Panc1 (cell line): ENCODE data around the gene ZBTB18. TPM values are rescaled to one million over a fixed set of nuclear protein-coding genes. Genes with fewer than 3 reads are reported as not detected.

Experiments used
- ATAC-seq: fragments of 200-7000 bp; cut with Tn5 transposase; 2 replicates; pipeline ENCODE4 v1.9.1; 2020; ENCODE audit warnings: mild to moderate bottlenecking, moderate library complexity
- Bru-seq: library from RNA; stranded (reverse); fragments of 400-500 nt; gene quantifications from one replicate; lab custom pipeline; 2021; lab: Mats Ljungman, UMichigan
- BruChase-seq, 2 experiments: library from RNA; stranded (reverse); fragments of 400-500 nt; gene quantifications; one replicate each; lab custom pipeline; 2021; lab: Mats Ljungman, UMichigan
- BruUV-seq: library from RNA; stranded (reverse); fragments of 400-500 nt; replicated peaks from 2 replicates; lab custom pipeline; 2021; lab: Mats Ljungman, UMichigan
- CTCF ChIA-PET: fragments of 300-600 bp; sonication (Branson Sonifier 250); formaldehyde crosslinking; loops from one replicate; lab custom pipeline; 2022; ENCODE audit warnings: antibody characterized with exemption; lab: Charles Lee
- POLR2A ChIA-PET: fragments of 300-600 bp; sonication (Branson Sonifier 250); formaldehyde crosslinking; loops from one replicate; lab custom pipeline; 2022; ENCODE audit warnings: antibody characterized with exemption; lab: Charles Lee
- DNase-seq: peaks from one replicate; pipeline ENCODE4 v3.0.0-alpha.2; 2010; ENCODE audit warnings: low read depth, low spot score
- H3K27ac ChIP-seq: 2 replicates; pipeline ENCODE4 v1.5.1; 2011; ENCODE audit warnings: mild to moderate bottlenecking, low read length, inconsistent platforms
- H3K27me3 ChIP-seq: fragments of 200-500 bp; sonication (Bioruptor generic); 2 replicates; pipeline ENCODE4 v1.6.0; 2014; ENCODE audit warnings: low read length, inconsistent platforms; ENCODE audit not compliant: control insufficient read depth, insufficient read depth
- H3K36me3 ChIP-seq: fragments of 200-500 bp; sonication (Bioruptor generic); 2 replicates; pipeline ENCODE4 v1.5.1; 2014; ENCODE audit warnings: inconsistent platforms, mild to moderate bottlenecking, low read length, moderate library complexity; ENCODE audit not compliant: control insufficient read depth, insufficient read depth
- H3K4me1 ChIP-seq: 2 replicates; pipeline ENCODE4 v1.5.1; 2011; ENCODE audit warnings: inconsistent platforms, mild to moderate bottlenecking, low read length, moderate library complexity; ENCODE audit not compliant: control insufficient read depth, insufficient read depth
- H3K4me3 ChIP-seq, 2 experiments: 2 replicates each; pipeline ENCODE4 v1.5.1; 2011 to 2012; ENCODE audit warnings: low read depth in 2 of 2, low read length in 2 of 2, mild to moderate bottlenecking in 2 of 2, inconsistent platforms in 1 of 2, moderate library complexity in 1 of 2
- H3K9me3 ChIP-seq: fragments of 200-500 bp; sonication (Bioruptor generic); 2 replicates; pipeline ENCODE4 v1.5.1; 2014; ENCODE audit warnings: low read depth, mild to moderate bottlenecking, inconsistent platforms, low read length, moderate library complexity; ENCODE audit not compliant: control insufficient read depth, insufficient read depth
- CTCF ChIP-seq: fragments of 450-650 bp; IDR thresholded peaks from 2 replicates; pipeline ENCODE4 v1.5.1; 2017; ENCODE audit warnings: mild to moderate bottlenecking
- POLR2AphosphoS5 ChIP-seq: IDR thresholded peaks from 2 replicates; pipeline ENCODE4 v1.6.1; 2012; ENCODE audit warnings: mild to moderate bottlenecking, low read depth, low read length, moderate library complexity
- REST ChIP-seq, 2 experiments: IDR thresholded peaks; 2 replicates each; pipeline ENCODE4 v1.6.1; 2011 to 2012; ENCODE audit warnings: low read depth in 2 of 2, control low read depth in 1 of 2, low read length in 1 of 2, mild to moderate bottlenecking in 1 of 2, moderate library complexity in 1 of 2; ENCODE audit not compliant: insufficient read depth in 1 of 2
- SIN3A ChIP-seq: IDR thresholded peaks from 2 replicates; pipeline ENCODE4 v1.6.1; 2012; ENCODE audit warnings: low read depth, mild to moderate bottlenecking, low read length, moderate library complexity, borderline replicate concordance; ENCODE audit not compliant: insufficient read depth
- TCF7L2 ChIP-seq: IDR thresholded peaks from 2 replicates; pipeline ENCODE4 v1.6.1; 2011; ENCODE audit warnings: mild to moderate bottlenecking, low read depth, low read length, inconsistent platforms
- in situ Hi-C: cut with HindIII; loops from 2 replicates; pipeline ENCODE4 v1.10.0; 2016; ENCODE audit warnings: low sequenced_read_pairs, low pct_unique_long_range_greater_than_20kb
- intact Hi-C: fragments of 100-400 bp; cut with micrococcal nuclease; formaldehyde crosslinking; loops from one replicate; pipeline ENCODE4 v1.10.0; 2022; ENCODE audit not compliant: unreplicated experiment
- long read RNA-seq: library from polyadenylated mRNA; unstranded; transcript quantifications from one replicate; pipeline ENCODE4 v2.0.0, GENCODE V29; 2021; ENCODE audit not compliant: unreplicated experiment
- polyA plus RNA-seq: library from polyadenylated mRNA; unstranded; fragments of >200 nt; gene quantifications from one replicate; pipeline ENCODE4 v1.2.1, GENCODE V29; 2012; ENCODE audit warnings: missing spikeins; ENCODE audit not compliant: insufficient read length
- total RNA-seq: library from RNA; stranded (reverse); gene quantifications from one replicate; pipeline ENCODE4 v1.2.1, GENCODE V29; 2021; ENCODE audit not compliant: unreplicated experiment

The ZBTB18 gene
- total RNA-seq (9.9 TPM), Bru-seq, nascent RNA (percentile 61 among the genes with signal in this experiment), BruChase-seq, experiment 1, labeled RNA remaining after a 2-hour chase (percentile 90 among the genes with signal in this experiment), BruChase-seq, experiment 2, labeled RNA remaining after a 6-hour chase (percentile 85 among the genes with signal in this experiment)
- 4.6 TPM for polyA plus RNA-seq
- long read RNA-seq, partial matches to known transcripts = 0 of 3 reads
- long read RNA-seq, other reads (novel, unspliced or antisense) = 2 of 3 reads

DNA sequence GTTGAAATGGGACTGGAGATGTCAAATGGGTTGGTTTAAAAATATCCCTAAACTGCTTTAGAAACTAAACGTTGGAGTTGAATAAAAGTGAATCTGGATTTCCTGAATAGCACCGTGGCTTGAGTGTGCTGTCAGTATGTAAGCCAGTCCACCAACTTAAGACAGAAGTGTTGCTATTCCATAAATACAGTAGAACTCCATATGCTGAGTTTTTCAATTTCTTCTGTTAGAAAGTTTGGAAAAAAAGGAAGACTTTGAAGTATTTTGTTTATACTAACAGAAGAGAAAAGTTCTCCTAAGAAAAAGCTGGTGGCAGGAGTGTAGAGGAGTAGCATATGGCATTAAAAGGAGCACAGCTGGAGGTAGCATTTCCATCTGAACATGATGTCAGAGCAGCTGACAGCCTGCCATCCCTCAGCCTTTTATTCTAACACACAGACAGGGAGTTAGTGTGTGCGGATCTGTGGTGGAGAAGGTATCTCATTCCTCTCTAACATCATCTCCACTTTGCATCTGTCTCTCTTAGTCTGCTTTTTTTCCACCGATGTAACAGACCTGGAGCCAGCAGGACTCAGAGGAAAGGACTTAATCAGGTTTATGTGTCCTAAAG is at the start of gene ZBTB18:
Gene ZBTB18 (plus strand): TSS at position 449 of the 610 bp plus-strand sequence. CDS start 149 bp downstream, at position 598.
- DNase-seq (no peak), ATAC-seq (no peak)
- POLR2A ChIA-PET = interaction anchor here (0.6 kb wide), 1 partner anchor 301 kb away, joined by 5 read pairs; no protein-coding TSS in a partner anchor
- no peaks in the 10 kb centered on the region; the same call in 1 of the 2 replicates for H3K27me3 ChIP-seq
- in situ Hi-C loops (no loop called here), intact Hi-C loops (no loop called here)
- no peaks in the 10 kb centered on the region for H3K36me3 ChIP-seq
- no peaks in the 10 kb centered on the region for H3K9me3 ChIP-seq
- CTCF ChIA-PET = no interaction called here
- BruUV-seq = no TSS peak
- H3K4me1 ChIP-seq = peaks cover 19% of the 10 kb centered on the region
- peak within 1 kb of the TSS; percentile 46 to 67 for H3K4me3 ChIP-seq
- no peak for TF ChIP-seq REST (IDR thresholded peaks at IDR 0.05; ENCODE audit: insufficient read depth in 1 of 2, low read depth in 2 of 2, low read length in 1 of 2)
- TF ChIP-seq CTCF = no peak
- TF ChIP-seq POLR2AphosphoS5 = no peak
- no peak for TF ChIP-seq SIN3A
- no peak for TF ChIP-seq TCF7L2
- no peak within 1 kb of the TSS for H3K27ac ChIP-seq

- in situ Hi-C loops (no loop called here), intact Hi-C loops (no loop called here)
- Histone ChIP-seq H3K36me3 (no peaks in the 10 kb centered on the region), H3K4me1 (no peaks in the 10 kb centered on the region), H3K4me3 (no peak overlapping the region), H3K27ac (no peak overlapping the region), H3K27me3 (no peaks in the 10 kb centered on the region; the same call in 1 of the 2 replicates), H3K9me3 (no peaks in the 10 kb centered on the region)
- DNase-seq (no peak), ATAC-seq (no peak)
- ChIA-PET CTCF (no interaction called here), POLR2A (no interaction called here)
- TF ChIP-seq CTCF (no peak), REST (IDR thresholded peaks at IDR 0.05; ENCODE audit: insufficient read depth in 1 of 2, low read depth in 2 of 2, low read length in 1 of 2) (no peak), POLR2AphosphoS5 (no peak), TCF7L2 (no peak), SIN3A (no peak)
- no TSS peak for BruUV-seq
Observed at GRCh38 chr1:244002721-244003120, 48.4 kb upstream of the ZBTB18 start.
